Esophagus muscularis mucosa (tissue), 4 donors: ENCODE data around the gene SDK2. TPM values are rescaled to one million over a fixed set of nuclear protein-coding genes. Genes with fewer than 3 reads are reported as not detected.

Experiments
- DNase-seq: peaks from one replicate; pipeline ENCODE4 v3.0.0-alpha.2; 2017; ENCODE audit errors: extremely low spot score
- H3K27ac ChIP-seq, 4 donors: fragments of 200-600 bp; sonication (generic); replicated peaks in 1 of 4; 1 replicate in 3 of 4; 2 replicates in 1 of 4; pipeline ENCODE4 v1.5.1; 2016 to 2019; ENCODE audit warnings: mild to moderate bottlenecking in 1 of 4
- H3K27me3 ChIP-seq, 4 donors: fragments of 200-600 bp; sonication (generic); one replicate each; pipeline versions ENCODE4 v1.5.1 to v1.6.0; 2016 to 2019
- H3K36me3 ChIP-seq, 4 donors: fragments of 200-600 bp; sonication (generic); one replicate each; pipeline ENCODE4 v1.5.1; 2016 to 2019
- H3K4me1 ChIP-seq, 4 donors: fragments of 200-600 bp; sonication (generic); one replicate each; pipeline ENCODE4 v1.5.1; 2016 to 2019
- H3K4me3 ChIP-seq, 4 donors: fragments of 200-600 bp; sonication (generic); 1 replicate in 2 of 4; 2 replicates in 2 of 4; pipeline ENCODE4 v1.5.1; 2016 to 2019; ENCODE audit warnings: mild to moderate bottlenecking in 4 of 4, moderate library complexity in 1 of 4
- H3K9me3 ChIP-seq, 4 donors: fragments of 200-600 bp; sonication (generic); 1 replicate in 3 of 4; 2 replicates in 1 of 4; pipeline ENCODE4 v1.5.1; 2016 to 2019
- EP300 ChIP-seq: sonication (generic); formaldehyde crosslinking; IDR thresholded peaks from one replicate; pipeline ENCODE4 v1.6.1; 2017; ENCODE audit warnings: antibody characterized with exemption
- POLR2A ChIP-seq: fragments of 450-650 bp; IDR thresholded peaks from one replicate; pipeline ENCODE4 v1.6.1; 2017; ENCODE audit warnings: antibody characterized with exemption, moderate library complexity, mild to moderate bottlenecking, low read depth
- POLR2AphosphoS5 ChIP-seq, 2 donors: sonication (generic); formaldehyde crosslinking; IDR thresholded peaks; one replicate each; pipeline ENCODE4 v1.6.1; 2017; ENCODE audit warnings: antibody characterized with exemption in 2 of 2
- WGBS: methylation state at CpG from one replicate; pipeline ENCODE4 v1.1.5; 2018; 5-methylcytosine and 5-hydroxymethylcytosine counted together
- intact Hi-C: fragments of 100-400 bp; cut with DNase I; formaldehyde crosslinking; loops from one replicate; pipeline ENCODE4 v1.15.1; 2023
- total RNA-seq, 4 donors: library from RNA; depleted of rRNA; stranded (reverse); fragments of >200 nt; gene quantifications; one replicate each; pipeline versions ENCODE4 v1.1.0 to v1.2.1, GENCODE V29; 2016
- TF ChIP-seq, protein P1 (sequence below), 3 experiments: fragments of 200-600 bp in 2 of 3; fragments of 450-650 bp in 1 of 3; sonication (generic) in 2 of 3; IDR thresholded peaks; one replicate each; pipeline ENCODE4 v1.5.1; 2017 to 2019; ENCODE audit warnings: antibody characterized with exemption in 3 of 3, mild to moderate bottlenecking in 2 of 3, moderate library complexity in 1 of 3

The SDK2 gene
- total RNA-seq, 4 donors from 2014 or later = 0.42 to 2.0 (median 1.2) TPM

DNA sequence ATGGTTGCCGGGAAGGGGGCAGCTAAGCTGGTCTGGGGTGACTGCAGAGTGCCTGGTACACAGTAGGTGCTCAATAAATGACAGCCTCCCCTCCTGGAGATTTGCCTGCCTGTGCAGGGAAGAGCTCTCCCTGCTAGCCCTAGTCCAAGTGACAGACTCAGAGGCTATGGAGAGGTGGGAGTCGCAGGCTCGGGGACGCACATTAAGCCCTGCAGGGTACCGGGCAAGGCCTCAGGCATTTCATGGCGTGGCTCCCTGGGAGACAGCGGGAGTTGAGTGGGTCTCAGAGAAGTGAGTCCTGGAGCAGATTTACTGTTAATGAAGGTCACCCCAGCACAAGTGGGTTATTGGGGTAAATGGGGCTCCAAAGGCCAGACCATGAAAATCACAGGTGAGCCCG lies 200.2 kb downstream of the SDK2 start:
- Histone ChIP-seq H3K27ac (no peak overlapping the region), H3K36me3 (no peaks in the 10 kb centered on the region), H3K4me3 (no peak overlapping the region), H3K27me3 (peaks cover 0 to 2% (median 0%) of the 10 kb centered on the region in 4 donors), H3K4me1 (no peaks in the 10 kb centered on the region), H3K9me3 (peaks cover 0 to 6% (median 2%) of the 10 kb centered on the region in 4 donors)
- TF ChIP-seq POLR2A (no peak), POLR2AphosphoS5 (IDR thresholded peaks at IDR 0.05) (no peak)
- TF ChIP-seq, protein P1, sequence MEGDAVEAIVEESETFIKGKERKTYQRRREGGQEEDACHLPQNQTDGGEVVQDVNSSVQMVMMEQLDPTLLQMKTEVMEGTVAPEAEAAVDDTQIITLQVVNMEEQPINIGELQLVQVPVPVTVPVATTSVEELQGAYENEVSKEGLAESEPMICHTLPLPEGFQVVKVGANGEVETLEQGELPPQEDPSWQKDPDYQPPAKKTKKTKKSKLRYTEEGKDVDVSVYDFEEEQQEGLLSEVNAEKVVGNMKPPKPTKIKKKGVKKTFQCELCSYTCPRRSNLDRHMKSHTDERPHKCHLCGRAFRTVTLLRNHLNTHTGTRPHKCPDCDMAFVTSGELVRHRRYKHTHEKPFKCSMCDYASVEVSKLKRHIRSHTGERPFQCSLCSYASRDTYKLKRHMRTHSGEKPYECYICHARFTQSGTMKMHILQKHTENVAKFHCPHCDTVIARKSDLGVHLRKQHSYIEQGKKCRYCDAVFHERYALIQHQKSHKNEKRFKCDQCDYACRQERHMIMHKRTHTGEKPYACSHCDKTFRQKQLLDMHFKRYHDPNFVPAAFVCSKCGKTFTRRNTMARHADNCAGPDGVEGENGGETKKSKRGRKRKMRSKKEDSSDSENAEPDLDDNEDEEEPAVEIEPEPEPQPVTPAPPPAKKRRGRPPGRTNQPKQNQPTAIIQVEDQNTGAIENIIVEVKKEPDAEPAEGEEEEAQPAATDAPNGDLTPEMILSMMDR (IDR thresholded peaks at IDR 0.05) = no peak
- intact Hi-C loops = no loop called here
- DNase-seq = no peak
- 95% methylated on average over 8 of the region's 8 CpGs for WGBS

DNA sequence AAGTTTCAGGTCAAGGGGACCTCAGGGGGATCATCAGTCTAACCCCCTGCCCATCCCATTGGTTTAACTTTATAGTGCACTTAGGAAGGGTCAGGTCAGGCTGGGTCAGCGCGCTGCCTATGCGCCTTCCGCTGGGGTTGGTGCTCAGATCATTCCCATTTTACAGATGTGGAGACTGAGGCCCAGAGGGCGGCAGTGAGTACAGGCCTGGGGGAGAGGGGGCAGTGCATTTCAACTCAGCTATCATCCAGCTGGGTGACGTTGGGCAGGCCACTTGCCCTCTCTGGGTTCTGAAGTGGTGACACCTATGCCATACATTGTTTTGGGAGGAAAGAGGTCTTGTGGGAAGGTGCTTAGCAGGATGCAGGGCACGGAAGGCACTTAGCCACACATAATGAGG lies 204.6 kb downstream of the SDK2 start:
- no peak for TF ChIP-seq POLR2AphosphoS5 (IDR thresholded peaks at IDR 0.05)
- no peak for TF ChIP-seq POLR2A
- TF ChIP-seq, protein P1 (IDR thresholded peaks at IDR 0.05) = no peak
- TF ChIP-seq EP300 = no peak
- intact Hi-C loops = no loop called here
- DNase-seq = no peak
- no peak overlapping the region for H3K27ac ChIP-seq
- peaks cover 0 to 6% (median 2%) of the 10 kb centered on the region in 4 donors for H3K9me3 ChIP-seq
- H3K36me3 ChIP-seq = no peaks in the 10 kb centered on the region
- 95% methylated on average over 7 of the region's 7 CpGs for WGBS
- peaks cover 0 to 17% (median 0%) of the 10 kb centered on the region in 4 donors for H3K27me3 ChIP-seq
- no peaks in the 10 kb centered on the region for H3K4me1 ChIP-seq
- no peak overlapping the region for H3K4me3 ChIP-seq

DNA sequence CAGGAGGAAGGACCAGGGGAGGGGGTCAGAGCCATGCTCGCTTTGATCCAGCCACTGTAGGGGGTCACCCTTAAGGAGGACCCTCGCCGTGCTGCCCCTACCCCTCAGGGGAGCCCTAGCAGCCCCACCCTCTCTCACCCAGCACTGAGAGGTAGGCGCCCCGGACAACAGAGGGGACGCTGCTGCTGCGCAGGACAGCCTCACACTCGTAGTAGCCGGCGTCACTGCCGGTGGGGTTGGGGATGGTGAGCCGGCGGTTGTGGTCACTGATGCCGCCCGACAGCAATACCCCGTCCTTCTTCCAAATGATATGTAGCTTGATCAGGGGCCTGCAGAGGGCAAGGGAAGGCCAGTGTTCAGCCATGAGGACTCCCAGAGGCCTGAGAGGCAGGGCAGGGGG lies 206.4 kb downstream of the SDK2 start:
- Histone ChIP-seq H3K27ac (no peak overlapping the region), H3K4me1 (no peaks in the 10 kb centered on the region), H3K9me3 (peaks cover 0 to 6% (median 2%) of the 10 kb centered on the region in 4 donors), H3K4me3 (no peak overlapping the region), H3K27me3 (peaks cover 0 to 17% (median 0%) of the 10 kb centered on the region in 4 donors), H3K36me3 (no peaks in the 10 kb centered on the region)
- TF ChIP-seq POLR2A (no peak), POLR2AphosphoS5 (IDR thresholded peaks at IDR 0.05) (no peak), EP300 (no peak)
- TF ChIP-seq, protein P1 (IDR thresholded peaks at IDR 0.05) = no peak
- 84% methylated on average over 9 of the region's 16 CpGs for WGBS
- DNase-seq = no peak
- intact Hi-C loops = no loop called here

DNA sequence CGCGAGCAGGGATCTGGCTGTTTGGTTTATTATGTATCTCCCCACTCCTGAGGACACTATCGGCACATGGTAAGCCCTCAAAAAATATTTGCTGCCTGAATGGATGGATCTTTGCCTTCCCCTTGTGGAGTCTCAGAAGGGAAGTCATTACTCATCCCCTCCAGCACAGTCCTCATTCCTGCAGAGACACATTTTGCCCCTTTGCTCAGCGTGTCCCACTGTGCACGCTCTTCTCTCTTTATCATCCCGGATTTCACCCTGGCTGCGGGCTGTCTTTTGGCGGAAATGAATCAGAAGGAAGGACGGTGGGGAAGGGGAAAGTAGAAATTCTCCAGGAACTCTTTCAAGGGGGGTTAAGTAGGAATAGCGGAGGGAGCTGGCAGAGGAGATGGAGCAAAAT lies 207.3 kb downstream of the SDK2 start:
- H3K4me3 ChIP-seq = no peak overlapping the region
- no peak overlapping the region for H3K27ac ChIP-seq
- H3K27me3 ChIP-seq = peaks cover 0 to 18% (median 0%) of the 10 kb centered on the region in 4 donors
- no peaks in the 10 kb centered on the region for H3K4me1 ChIP-seq
- intact Hi-C loops = no loop called here
- no peak for DNase-seq
- H3K9me3 ChIP-seq = peaks cover 0 to 6% (median 2%) of the 10 kb centered on the region in 4 donors
- TF ChIP-seq POLR2A (no peak), POLR2AphosphoS5 (IDR thresholded peaks at IDR 0.05) (no peak), EP300 (no peak)
- TF ChIP-seq, protein P1 (IDR thresholded peaks at IDR 0.05) = no peak
- 70% methylated on average over 10 of the region's 10 CpGs for WGBS
- H3K36me3 ChIP-seq = no peaks in the 10 kb centered on the region

DNA sequence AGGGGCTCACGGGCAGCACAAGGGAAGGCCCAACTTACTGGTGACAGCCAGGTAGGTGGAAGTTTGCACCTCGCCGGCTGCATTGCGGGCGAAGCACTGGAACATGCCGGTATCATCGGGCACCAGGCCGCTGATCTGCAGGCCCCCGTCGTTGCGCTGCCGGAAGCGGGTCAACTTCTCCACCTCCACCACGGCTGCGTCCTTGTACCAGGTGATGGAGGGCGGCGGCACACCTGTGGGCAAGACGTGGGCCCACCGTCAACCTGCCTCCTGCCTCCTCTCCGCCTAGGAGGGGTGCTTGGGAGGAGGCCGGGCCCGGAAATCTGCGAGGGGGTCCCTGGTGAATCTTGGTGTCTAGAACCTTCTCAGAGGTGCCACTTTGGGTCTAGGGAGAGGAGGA lies 208.8 kb downstream of the SDK2 start:
- Histone ChIP-seq H3K9me3 (no peaks in the 10 kb centered on the region), H3K4me3 (no peak overlapping the region), H3K27me3 (peaks cover 0 to 34% (median 0%) of the 10 kb centered on the region in 4 donors), H3K4me1 (peaks cover 0 to 7% (median 5%) of the 10 kb centered on the region in 4 donors), H3K36me3 (no peaks in the 10 kb centered on the region), H3K27ac (no peak overlapping the region)
- intact Hi-C loops = no loop called here
- no peak for DNase-seq
- no peak for TF ChIP-seq POLR2AphosphoS5 (IDR thresholded peaks at IDR 0.05)
- WGBS = 100% methylated on average over 6 of the region's 23 CpGs
